HEK293T (cell line): ENCODE results near the gene KLF2.

Experiments
- BHLHE40 ChIP-seq: fragments of 450-650 bp; IDR thresholded peaks from 2 replicates; pipeline ENCODE4 v1.6.1; 2016; ENCODE audit warnings: mild to moderate bottlenecking, moderate library complexity, borderline replicate concordance
- ELF4 ChIP-seq: fragments of 450-650 bp; IDR thresholded peaks from 2 replicates; pipeline ENCODE4 v1.6.1; 2017; ENCODE audit warnings: antibody characterized with exemption
- FOXK2 ChIP-seq: fragments of 450-650 bp; IDR thresholded peaks from 2 replicates; pipeline ENCODE4 v1.6.1; 2016; ENCODE audit warnings: mild to moderate bottlenecking
- FOXM1 ChIP-seq: fragments of 450-650 bp; IDR thresholded peaks from 2 replicates; pipeline ENCODE4 v1.6.1; 2017; ENCODE audit warnings: mild to moderate bottlenecking, borderline replicate concordance
- L3MBTL2 ChIP-seq: fragments of 450-650 bp; conservative IDR thresholded peaks from 2 replicates; pipeline ENCODE4 v1.6.1; 2016; ENCODE audit warnings: mild to moderate bottlenecking
- SP1 ChIP-seq: fragments of 450-650 bp; IDR thresholded peaks from 2 replicates; pipeline ENCODE4 v1.6.1; 2017
- TARDBP ChIP-seq: fragments of 450-650 bp; IDR thresholded peaks from 2 replicates; pipeline ENCODE4 v1.6.1; 2016

DNA sequence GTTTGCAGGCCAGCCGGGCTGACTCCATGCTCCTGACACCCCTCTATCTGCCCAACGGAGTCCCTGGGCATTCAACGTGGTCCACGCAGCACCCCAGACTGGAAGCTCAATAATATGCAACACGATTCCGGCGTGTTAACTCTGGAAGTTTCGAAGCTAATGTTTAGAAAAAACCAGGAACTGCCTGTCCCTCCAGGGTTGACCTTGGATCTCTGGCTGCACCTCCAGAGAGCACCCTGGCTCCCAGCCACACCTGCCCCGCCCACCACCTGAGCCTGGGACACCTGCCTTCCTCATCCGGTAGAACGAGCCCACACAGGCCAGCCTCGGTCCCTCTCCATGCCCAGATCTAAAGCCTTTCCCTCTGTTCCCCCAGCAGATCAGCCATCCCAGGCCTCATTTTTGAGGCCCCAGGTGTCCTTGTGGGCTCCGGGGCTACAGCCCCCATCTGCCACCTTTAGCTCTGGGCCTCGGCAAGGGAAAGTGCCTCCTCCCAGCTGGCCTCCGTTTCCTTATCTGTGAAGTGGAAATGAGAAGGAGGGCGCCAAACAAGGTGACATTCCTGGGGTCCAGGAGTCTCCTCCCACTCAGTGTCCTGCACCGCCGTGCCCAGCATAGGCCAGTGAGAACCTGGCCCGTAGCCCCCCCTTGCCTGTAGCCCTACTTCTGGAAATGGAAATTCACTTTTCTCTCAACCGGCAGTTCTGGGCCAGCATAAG is 38.7 kb downstream of the KLF2 start:
- TF ChIP-seq SP1 (no peak), ELF4 (no peak), TARDBP (no peak), FOXM1 (no peak), FOXK2 (no peak), BHLHE40 (no peak), L3MBTL2 (no peak)
